ENCODE measurements around the gene SNRK. TPM values are rescaled to one million over a fixed set of nuclear protein-coding genes. Genes with fewer than 3 reads are reported as not detected.
A peak's percentile ranks its signal among the peaks of the same experiment; 100 is the strongest.

Gene SNRK, protein sequence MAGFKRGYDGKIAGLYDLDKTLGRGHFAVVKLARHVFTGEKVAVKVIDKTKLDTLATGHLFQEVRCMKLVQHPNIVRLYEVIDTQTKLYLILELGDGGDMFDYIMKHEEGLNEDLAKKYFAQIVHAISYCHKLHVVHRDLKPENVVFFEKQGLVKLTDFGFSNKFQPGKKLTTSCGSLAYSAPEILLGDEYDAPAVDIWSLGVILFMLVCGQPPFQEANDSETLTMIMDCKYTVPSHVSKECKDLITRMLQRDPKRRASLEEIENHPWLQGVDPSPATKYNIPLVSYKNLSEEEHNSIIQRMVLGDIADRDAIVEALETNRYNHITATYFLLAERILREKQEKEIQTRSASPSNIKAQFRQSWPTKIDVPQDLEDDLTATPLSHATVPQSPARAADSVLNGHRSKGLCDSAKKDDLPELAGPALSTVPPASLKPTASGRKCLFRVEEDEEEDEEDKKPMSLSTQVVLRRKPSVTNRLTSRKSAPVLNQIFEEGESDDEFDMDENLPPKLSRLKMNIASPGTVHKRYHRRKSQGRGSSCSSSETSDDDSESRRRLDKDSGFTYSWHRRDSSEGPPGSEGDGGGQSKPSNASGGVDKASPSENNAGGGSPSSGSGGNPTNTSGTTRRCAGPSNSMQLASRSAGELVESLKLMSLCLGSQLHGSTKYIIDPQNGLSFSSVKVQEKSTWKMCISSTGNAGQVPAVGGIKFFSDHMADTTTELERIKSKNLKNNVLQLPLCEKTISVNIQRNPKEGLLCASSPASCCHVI
- total RNA-seq: 28.3 and 29.7 TPM in 2 replicates

DNA sequence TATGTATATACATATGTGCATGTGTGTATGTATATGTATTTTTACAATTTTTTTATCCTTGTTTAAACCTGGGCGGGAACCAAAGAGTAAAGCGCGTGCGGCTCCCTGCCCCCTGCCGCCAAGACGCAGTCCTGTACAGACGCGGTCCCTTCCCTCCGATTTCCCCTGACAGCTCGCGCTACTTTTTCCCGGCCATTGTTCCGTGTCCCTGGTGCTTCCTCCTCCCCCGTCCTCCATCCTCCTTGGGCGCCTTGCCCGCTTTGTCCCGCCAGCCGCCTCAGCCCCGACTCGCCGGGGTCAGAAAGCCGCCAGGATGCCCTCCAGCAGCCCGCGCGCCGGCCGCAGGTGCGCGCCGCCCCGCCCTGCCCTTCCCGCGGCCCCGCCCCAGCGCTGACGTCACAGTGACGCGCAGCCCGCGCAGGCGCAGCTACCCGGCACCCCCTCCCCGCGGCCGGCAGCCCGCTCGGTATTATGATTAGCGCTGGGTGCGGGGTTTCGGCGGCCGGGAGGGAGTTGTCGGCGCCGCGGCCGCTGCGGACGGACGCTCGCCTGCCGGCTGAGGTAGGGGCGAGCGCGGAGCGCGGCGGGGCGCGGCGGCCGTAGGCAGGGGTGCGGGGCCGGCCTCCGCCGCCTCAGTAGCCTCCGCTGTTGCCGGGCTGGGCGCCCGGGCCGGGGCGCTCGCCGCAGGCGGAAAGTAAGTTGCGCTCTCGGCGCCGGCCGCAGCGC, at the start of gene SNRK:
Gene SNRK (plus strand): TSS at position 426 of the 726 bp plus-strand sequence. CDS start 16,664 bp downstream, outside the sequence.
- FAIRE-seq (no peak), DNase-seq (ENCODE audit: low read depth) (peak; percentile 45)
- TF ChIP-seq, protein P1, sequence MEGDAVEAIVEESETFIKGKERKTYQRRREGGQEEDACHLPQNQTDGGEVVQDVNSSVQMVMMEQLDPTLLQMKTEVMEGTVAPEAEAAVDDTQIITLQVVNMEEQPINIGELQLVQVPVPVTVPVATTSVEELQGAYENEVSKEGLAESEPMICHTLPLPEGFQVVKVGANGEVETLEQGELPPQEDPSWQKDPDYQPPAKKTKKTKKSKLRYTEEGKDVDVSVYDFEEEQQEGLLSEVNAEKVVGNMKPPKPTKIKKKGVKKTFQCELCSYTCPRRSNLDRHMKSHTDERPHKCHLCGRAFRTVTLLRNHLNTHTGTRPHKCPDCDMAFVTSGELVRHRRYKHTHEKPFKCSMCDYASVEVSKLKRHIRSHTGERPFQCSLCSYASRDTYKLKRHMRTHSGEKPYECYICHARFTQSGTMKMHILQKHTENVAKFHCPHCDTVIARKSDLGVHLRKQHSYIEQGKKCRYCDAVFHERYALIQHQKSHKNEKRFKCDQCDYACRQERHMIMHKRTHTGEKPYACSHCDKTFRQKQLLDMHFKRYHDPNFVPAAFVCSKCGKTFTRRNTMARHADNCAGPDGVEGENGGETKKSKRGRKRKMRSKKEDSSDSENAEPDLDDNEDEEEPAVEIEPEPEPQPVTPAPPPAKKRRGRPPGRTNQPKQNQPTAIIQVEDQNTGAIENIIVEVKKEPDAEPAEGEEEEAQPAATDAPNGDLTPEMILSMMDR (IDR thresholded peaks at IDR 0.05; ENCODE audit: insufficient read depth, low read length, severe bottlenecking): peak; percentile 29

DNA sequence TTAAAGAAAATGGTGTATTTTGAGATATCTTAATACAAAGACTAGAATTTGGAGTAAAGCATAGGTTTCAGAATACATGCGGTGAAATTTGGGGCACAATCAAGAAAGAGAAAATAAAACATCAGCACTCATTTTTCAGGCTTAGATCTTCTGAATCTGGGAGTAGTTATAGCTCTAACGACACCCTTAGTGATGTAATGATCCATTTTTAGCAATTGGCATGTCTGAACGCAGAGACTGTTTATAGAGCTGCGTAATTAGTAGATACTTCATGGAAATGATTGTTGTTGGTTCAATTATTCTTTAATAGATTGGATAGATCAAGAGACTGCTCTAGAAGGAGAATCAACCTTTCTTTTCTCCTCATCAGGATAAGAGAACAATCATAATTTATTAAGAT, 47.5 kb upstream of the SNRK start:
- Histone ChIP-seq H3K36me3 (ENCODE audit: control insufficient read depth, insufficient read depth, low read length) (no peaks in the 10 kb centered on the region), H3K27me3 (ENCODE audit: control insufficient read depth, insufficient read depth, low read length) (no peaks in the 10 kb centered on the region), H3K4me3 (ENCODE audit: low read depth, low read length) (no peak overlapping the region)
- TF ChIP-seq, protein P1 (IDR thresholded peaks at IDR 0.05; ENCODE audit: insufficient read depth, low read length, severe bottlenecking): no peak
- FAIRE-seq (no peak), DNase-seq (ENCODE audit: low read depth) (peak; percentile 44)

More for the DNA sequence above, at the start of gene SNRK:
- H3K27me3 ChIP-seq (ENCODE audit: control insufficient read depth, insufficient read depth, low read length): no peaks in the 10 kb centered on the region
- H3K4me3 ChIP-seq (ENCODE audit: low read depth, low read length): peak within 1 kb of the TSS; percentile 47
- H3K36me3 ChIP-seq (ENCODE audit: control insufficient read depth, insufficient read depth, low read length): no peaks in the 10 kb centered on the region

DNA sequence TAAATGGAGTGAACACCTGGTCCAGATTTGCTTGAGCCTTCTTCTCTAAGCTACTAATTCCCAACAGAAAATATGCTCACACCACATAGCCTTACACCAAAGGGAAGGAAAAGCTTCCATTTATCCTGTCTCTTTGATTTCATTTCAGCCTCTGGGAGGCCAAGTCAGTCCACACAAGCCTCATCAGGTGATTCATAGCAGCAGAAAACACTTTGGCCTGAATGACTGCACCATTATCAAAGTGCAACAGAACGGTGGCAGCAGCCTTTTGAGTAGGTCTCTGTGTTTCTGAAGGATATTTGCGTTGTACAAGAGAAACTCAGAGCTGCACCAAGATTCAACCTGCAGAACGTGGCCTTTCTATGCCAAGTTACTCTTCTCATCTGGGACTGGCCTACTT, 46.6 kb upstream of the SNRK start:
- TF ChIP-seq, protein P1 (IDR thresholded peaks at IDR 0.05; ENCODE audit: insufficient read depth, low read length, severe bottlenecking): no peak

DNA sequence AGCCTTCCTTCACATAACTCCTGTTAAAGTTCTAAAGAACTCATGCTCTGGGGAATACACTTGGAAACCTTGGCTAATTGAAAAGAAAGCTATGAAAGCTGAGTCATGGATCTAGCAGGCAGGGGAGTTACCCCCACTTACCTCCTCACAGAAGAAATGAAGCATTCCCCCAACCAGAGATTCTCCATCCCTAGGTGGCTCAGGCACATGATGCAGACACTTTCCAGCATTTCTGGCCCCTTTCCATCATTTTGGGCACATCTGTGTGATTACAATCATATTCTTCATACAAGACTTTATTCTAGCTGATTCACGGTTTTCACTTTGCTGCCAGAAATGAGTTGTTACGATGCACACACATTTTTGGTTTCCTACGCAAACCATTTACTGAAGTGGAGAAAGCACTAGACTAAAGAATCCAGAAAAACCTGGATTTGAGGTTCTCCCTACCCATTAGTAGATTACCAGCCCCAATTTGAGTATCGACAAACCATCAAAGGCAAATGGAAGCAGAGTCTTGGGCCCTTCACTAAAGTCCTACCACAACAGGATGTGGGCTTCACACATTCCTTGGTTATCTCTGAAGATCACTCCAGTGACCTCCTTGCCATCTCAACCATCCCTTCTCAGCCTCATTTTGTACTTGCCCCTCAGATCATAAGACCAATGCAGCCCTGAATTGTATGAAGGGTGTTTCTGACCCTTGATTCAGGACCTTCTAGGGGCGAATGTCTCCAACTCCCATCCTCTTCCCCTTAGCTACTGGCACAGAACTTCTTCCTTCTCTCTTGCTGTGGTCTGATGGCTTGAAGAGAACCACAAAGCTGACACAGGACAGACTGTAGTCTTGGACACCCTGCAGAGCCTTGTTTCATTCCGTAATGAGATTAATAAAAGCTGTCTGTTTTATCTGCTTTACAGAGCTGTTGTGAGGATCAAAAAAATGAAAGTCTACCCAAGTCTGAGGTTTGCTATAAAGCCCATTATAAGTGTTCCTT, 42.5 kb upstream of the SNRK start:
- DNase-seq (ENCODE audit: low read depth) (no peak), FAIRE-seq (peak; percentile 72)

More for the DNA sequence above, 46.6 kb upstream of the SNRK start:
- no peak overlapping the region for H3K4me3 ChIP-seq (ENCODE audit: low read depth, low read length)
- DNase-seq (ENCODE audit: low read depth) (no peak), FAIRE-seq (no peak)
- no peaks in the 10 kb centered on the region for H3K27me3 ChIP-seq (ENCODE audit: control insufficient read depth, insufficient read depth, low read length)
- H3K36me3 ChIP-seq (ENCODE audit: control insufficient read depth, insufficient read depth, low read length): no peaks in the 10 kb centered on the region

More for the DNA sequence above, 42.5 kb upstream of the SNRK start:
- no peak overlapping the region for H3K4me3 ChIP-seq (ENCODE audit: low read depth, low read length)
- no peaks in the 10 kb centered on the region for H3K36me3 ChIP-seq (ENCODE audit: control insufficient read depth, insufficient read depth, low read length)
- no peaks in the 10 kb centered on the region for H3K27me3 ChIP-seq (ENCODE audit: control insufficient read depth, insufficient read depth, low read length)
- TF ChIP-seq, protein P1 (IDR thresholded peaks at IDR 0.05; ENCODE audit: insufficient read depth, low read length, severe bottlenecking): no peak

Data from bronchial epithelial cell (primary cell).